Anterior cingulate cortex (tissue), 58 donors: ENCODE results near the gene PSMD13.

Experiments
- DNase-seq, 58 donors: peaks; one replicate each; lab custom pipeline; 2025; lab: John Stamatoyannopoulos, UW

The PSMD13 gene

DNA sequence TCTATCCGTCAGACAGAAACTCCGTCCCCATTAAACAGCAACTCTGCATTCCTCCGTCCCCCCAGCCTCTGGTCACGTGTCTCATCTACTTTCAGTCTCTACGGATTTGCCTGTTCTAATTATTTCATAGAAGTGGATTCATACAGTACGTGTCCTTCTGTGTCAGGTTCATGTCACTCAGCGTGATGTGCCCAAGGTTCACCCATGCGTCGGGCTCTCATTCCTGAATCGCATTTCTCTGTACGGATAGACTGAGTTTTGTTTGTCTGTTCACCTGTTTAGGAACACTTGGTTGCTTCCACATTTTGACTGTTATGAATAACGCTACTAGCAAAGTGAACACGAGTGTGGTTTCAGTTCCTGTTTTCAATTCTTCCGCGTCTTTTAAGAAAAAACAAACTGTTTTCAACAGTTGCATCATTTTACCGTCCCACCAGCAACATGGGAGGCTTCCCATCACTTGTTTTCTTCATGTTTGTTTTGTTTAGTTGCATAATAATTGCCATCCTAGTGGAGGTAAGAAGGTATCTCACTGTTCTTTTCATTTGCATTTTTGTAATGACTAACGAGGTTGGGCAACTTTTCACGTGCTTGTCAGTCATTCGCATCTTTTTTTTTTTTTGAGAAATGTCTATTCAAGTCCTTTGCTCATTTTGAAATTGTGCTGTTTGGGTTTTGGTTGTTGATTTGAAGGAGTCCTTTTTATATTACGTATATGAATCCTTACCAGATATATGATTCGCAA lies 32.5 kb downstream of the PSMD13 start:
- DNase-seq = peak in 2 of 58 donors; percentile 21 to 23

DNA sequence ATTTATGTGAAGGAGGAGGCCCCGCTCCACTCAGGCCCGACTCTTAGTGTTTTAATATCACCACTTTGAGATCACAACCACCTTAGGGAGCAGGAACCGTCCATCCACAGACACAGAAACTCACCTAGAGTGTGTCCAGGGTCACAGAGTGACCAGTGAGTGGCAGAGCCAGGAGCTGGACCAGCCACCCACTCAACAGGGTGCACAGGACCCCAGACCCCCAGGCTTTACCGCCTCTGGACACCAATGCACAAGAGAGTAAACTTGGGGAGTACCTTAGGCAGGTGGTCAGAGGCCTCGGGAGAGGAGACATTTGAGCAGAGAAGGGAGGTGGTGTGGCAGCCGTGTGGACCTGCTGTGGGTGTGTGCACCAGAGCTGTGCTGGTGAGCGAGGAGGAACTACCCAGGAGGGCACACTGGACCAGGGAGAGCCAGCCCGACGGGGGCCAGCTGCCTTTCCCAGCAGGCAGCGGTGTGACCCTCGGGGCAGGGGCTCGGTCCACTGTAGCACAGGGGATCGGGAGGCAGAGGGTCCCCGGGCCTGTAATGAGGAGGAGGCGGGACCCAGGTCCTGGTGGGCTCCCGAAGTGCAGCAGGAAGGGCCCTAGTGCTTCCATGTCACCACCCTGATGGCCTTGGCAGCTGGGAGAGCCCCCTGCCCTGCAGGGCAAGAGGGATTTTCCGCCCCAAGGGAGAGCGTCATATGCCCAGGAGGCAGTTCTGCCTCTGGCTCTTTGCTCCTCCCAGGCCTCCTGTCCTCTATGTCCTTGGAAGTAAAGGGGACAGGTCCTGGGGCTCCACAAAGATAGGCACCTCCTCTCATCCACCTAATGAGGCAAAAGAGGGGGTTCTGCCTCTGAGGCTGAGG lies 33.9 kb downstream of the PSMD13 start:
- no peak for DNase-seq

DNA sequence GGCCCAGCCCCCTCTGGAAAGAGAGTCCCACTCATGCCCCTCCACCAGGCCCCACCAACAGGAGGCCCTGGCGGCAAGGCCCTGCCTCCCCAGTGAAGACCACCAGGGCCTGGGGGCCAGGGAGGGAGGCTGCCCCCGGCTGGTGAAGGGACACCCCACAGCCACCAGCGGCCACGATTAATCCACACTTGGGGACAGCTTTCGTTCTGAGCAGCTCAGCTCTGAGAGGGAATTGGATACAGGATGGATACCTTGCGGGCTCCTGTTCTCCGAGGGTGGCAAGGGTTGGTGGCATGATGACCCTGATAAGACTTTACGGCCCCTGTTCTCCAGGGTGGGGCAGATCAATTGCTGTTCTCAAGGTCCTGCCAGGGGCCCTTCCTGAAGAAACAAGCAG lies 34.5 kb downstream of the PSMD13 start:
- no peak for DNase-seq

DNA sequence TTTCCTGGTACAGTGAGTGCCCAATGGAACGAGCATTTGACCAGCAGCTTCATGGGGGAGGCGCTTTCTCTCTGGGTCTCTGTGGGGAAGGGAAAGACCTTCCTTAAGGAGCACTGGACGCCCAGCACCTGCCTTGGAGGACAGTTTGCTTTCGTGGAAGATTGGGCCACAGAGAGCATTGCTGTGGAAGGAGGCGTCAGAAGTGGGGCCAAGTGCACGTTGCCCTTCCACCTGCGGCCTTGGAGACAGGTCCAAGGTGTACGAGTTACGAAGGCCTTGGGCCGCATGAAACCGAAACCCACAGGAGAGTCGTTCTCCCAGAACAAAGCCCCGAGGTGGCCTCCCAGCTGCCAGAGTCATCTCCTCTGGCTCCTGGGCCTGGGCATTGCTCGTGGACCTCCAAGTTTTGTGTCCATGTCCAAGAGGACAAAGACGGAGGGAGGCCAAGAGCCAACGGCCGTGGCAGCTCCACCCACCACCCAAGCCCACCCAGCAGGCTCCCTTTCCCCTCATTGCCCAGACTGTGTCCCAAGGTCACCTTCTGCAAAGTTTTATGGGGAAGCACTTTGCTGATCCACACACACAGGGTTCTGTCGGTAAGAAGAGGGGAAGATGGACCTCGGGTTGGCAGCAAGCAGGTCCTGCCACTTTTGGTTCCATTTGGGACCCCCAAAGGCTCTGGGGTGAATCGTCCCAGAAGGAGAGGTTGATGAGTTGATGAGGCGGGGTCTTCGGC lies 35.6 kb downstream of the PSMD13 start:
- DNase-seq = no peak

DNA sequence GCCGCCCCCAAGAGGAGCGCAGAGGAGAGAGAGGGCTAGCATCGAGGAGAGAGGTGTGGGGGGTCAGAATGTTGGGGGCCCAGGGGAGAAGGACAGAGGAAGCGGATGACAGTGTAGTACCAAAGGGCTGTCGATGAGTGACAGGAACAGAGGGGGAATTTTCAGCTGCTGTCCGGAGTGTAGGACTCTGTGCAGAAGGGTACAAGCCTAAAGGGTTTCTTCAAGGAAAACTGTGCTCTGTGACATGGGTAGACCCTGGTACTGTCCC lies 36.1 kb downstream of the PSMD13 start:
- DNase-seq = no peak

DNA sequence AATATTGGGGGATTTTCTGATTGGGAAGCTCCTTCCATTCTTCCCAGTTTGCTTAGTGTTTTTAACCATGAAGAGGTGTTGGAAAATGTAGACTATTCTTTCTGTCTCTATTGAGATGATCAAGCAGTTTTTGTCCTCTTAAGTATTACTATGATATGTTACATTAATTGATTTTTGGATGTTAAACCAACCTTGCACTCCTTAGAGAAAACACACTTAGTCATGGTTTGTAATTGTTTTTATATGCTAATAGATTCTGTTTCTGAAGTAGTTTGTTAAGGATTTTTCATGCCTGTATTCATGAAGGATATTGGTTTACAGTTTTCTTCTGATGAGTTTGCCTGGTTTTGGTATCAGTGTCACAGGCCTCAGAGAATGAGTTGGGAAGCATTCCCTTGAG lies 39.4 kb downstream of the PSMD13 start:
- no peak for DNase-seq

DNA sequence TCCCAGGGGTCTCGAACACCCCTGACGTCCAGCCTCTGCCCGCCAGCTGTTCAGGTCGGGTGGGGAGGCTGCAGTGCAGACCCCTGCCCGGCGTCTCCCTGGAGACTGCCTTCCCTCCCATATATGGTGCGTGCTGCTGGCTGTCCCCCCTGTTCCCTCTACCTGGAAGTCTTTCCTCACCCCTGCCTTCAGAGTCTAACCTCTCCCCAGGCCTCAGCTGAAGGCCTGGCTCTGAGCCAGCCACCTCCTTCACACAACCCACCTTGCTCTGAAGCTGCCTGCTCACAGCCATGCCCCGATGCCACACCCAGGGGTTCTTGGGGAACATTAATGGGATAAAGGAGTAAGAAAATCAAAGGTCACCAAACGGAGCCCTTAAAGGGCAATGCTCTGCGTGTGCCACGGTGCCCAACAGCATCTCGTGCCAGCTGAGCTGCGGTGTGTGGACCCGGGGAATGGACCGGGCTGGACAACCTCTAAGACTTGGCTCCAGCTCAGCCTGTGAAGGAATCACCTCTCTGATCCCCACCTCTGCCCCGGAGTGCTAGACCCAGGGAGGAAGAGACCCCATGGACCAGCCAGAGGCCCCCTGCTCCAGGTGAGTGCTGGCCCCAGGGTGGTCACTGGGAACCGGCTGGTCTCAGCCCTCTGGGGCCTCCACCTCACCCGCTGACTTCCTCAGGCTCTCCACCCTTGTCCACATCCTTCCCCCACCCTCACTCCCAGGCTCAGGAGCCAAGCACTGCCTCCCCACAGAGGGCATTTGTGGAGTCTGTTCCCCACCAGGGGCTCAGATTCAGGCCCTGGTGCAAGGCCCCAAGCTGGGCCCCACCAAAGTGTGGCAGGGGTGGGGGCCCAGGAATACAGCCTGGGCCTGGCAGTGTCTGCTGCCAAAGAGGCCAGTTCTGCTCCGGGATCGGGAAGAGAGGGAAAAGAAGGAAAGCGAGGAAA lies 41.5 kb downstream of the PSMD13 start, which contains the start of gene NLRP6:
NLRP6 (plus strand) TSS at position 407 of the 951 bp plus-strand sequence; CDS start at position 570, 163 bp downstream.
- no peak for DNase-seq

DNA sequence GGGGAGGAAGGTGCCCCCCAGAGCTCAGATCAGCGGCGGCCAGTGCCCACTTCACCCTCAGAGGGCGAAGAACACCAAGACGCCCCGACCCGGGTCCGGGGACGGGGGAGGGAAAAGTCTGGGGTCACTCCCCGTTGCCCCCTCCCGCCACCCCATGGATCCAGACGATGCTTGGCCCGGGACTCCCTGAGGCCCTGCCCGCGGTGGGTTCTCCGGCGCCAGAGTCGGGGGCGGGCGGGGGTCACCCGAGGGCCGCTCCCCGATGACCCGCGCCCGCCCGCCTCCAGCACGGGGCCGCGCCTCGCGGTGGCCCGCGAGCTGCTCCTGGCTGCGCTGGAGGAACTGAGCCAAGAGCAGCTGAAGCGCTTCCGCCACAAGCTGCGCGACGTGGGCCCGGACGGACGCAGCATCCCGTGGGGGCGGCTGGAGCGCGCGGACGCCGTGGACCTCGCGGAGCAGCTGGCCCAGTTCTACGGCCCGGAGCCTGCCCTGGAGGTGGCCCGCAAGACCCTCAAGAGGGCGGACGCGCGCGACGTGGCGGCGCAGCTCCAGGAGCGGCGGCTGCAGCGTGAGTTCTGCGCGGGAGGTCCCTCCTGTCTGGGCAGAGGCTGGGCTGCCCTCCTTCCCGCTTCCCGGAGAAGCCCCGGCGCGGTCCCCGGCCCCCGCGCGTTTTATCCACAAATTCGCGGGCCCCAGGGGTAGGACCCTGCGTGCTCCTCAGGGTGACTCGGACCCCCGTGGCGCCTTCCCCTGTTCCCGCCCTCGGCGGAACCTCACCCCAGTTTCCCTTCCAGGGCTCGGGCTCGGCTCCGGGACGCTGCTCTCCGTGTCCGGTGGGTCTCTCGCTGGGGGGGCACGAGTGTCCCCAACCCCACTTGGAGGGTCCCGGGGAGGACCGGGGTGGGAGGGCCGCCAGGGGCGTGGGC lies 42.5 kb downstream of the PSMD13 start:
- DNase-seq = no peak

DNA sequence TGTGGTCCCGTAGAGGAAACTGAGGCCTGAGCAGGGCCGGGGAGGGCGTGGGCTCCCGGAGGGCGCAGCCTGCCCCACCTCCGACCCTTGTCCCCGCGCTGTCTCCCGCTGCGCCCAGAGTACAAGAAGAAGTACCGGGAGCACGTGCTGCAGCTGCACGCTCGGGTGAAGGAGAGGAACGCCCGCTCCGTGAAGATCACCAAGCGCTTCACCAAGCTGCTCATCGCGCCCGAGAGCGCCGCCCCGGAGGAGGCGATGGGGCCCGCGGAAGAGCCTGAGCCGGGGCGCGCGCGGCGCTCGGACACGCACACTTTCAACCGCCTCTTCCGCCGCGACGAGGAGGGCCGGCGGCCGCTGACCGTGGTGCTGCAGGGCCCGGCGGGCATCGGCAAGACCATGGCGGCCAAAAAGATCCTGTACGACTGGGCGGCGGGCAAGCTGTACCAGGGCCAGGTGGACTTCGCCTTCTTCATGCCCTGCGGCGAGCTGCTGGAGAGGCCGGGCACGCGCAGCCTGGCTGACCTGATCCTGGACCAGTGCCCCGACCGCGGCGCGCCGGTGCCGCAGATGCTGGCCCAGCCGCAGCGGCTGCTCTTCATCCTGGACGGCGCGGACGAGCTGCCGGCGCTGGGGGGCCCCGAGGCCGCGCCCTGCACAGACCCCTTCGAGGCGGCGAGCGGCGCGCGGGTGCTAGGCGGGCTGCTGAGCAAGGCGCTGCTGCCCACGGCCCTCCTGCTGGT lies 43.4 kb downstream of the PSMD13 start:
- DNase-seq = no peak

DNA sequence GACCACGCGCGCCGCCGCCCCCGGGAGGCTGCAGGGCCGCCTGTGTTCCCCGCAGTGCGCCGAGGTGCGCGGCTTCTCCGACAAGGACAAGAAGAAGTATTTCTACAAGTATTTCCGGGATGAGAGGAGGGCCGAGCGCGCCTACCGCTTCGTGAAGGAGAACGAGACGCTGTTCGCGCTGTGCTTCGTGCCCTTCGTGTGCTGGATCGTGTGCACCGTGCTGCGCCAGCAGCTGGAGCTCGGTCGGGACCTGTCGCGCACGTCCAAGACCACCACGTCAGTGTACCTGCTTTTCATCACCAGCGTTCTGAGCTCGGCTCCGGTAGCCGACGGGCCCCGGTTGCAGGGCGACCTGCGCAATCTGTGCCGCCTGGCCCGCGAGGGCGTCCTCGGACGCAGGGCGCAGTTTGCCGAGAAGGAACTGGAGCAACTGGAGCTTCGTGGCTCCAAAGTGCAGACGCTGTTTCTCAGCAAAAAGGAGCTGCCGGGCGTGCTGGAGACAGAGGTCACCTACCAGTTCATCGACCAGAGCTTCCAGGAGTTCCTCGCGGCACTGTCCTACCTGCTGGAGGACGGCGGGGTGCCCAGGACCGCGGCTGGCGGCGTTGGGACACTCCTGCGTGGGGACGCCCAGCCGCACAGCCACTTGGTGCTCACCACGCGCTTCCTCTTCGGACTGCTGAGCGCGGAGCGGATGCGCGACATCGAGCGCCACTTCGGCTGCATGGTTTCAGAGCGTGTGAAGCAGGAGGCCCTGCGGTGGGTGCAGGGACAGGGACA lies 44.1 kb downstream of the PSMD13 start:
- no peak for DNase-seq

DNA sequence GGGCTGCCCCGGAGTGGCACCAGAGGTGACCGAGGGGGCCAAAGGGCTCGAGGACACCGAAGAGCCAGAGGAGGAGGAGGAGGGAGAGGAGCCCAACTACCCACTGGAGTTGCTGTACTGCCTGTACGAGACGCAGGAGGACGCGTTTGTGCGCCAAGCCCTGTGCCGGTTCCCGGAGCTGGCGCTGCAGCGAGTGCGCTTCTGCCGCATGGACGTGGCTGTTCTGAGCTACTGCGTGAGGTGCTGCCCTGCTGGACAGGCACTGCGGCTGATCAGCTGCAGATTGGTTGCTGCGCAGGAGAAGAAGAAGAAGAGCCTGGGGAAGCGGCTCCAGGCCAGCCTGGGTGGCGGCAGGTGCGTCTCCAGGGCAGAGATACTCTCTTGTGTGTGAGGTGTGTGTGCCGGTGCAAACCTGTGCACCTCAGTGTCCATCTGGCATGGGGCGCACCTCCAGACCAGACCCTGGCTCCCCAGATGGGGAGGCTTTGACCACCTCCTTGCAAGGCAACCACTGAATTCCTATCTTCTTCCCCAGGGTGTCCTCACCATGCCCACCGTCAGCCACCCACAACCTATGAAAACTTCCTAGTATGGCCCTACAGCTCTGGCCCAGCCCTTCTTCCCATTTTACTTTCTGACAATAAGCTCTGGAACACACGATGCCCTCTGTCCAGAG lies 44.8 kb downstream of the PSMD13 start:
- no peak for DNase-seq

DNA sequence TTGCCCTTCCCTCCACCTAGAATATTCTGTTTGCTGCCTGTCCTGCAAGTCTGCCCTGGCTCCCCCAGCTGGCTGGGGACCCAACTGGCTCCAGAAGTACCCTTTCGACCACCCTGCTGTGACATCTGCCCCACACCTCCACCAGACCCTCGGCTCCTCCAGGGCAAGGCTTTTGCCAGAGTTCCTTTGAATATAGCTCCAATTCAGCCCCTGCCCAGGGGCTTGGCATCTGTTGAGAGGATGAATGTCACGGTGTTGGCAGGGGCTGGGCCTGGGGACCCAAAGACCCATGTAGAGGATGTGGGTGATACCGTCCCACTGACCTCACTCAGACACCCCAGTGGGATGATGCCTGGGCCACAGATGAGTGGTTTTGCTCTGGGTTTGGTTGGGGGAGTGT lies 45.4 kb downstream of the PSMD13 start:
- DNase-seq = no peak

DNA sequence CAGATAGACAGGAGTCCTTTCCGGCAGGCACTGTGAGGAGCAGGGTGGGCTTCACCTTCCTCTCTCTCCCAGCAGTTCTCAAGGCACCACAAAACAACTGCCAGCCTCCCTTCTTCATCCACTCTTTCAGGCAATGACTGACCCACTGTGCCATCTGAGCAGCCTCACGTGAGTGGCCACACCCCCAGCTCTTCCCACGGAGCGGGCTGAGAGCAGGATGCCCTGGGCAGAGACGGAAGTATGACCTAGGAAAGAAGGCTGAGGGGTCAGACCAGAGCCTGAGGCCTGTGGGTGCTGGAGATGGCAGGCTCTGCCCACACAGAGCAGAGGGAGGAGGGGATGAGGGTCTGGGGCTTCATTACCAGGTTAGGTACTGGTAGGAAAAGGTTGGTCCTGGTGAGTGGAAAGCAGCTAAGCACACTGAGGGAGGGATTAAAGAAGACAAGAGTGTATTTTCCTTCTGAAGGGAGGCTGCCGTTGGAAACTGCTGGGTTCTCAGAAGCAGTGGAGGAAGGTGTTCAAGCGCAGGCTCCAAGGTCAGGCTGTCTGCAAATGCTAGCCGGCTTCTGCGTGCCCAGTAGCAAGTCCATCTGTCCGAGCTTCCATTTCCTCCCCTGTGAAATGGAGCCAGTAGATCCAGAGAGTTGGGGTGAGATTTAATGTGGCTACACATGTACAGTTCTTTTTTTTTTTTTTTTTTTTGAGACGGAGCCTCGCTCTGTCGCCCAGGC lies 46.0 kb downstream of the PSMD13 start:
- no peak for DNase-seq

DNA sequence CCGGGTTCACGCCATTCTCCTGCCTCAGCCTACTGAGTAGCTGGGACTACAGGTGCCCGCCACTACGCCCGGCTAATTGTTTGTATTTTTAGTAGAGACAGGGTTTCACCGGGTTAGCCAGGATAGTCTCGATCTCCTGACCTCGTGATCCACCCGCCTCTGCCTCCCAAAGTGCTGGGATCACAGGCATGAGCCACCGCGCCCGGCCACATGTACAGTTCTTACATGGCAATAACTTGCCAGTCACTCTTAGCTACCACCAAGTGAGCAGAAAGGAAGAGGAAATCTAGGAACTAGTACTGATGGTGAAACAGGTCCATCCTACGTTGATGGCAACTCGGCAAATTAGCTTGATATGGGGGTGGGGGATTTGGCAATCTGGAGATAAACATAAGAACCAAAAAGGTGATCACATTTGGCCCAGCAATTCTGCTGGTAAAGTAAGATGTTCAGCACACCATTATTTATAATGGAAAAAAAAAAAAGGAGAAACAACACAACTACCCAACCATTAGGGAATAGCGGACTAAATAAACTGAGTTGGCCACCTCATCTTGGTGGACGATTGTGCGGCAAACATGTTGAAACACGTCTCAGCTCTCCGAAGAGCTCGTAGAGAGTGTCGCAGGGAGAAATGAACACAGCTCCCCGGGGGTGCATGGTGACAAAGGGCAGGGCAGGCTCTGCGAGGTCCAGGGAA lies 46.8 kb downstream of the PSMD13 start:
- DNase-seq = no peak
